OCI-LY1 (cell line): ENCODE results near the gene QRFPR.

Experiments used
- H2AFZ ChIP-seq: fragments of 200-600 bp; sonication (generic), shearing (Covaris generic); 2 replicates; pipeline ENCODE4 v1.6.0; 2014; ENCODE audit warnings: antibody characterized with exemption, mild to moderate bottlenecking, low read length
- H3F3A ChIP-seq: fragments of 200-600 bp; sonication (generic), shearing (Covaris generic); 2 replicates; pipeline ENCODE4 v1.6.0; 2014; ENCODE audit warnings: mild to moderate bottlenecking, antibody characterized with exemption, low read length, moderate library complexity; ENCODE audit not compliant: insufficient read depth
- H3K27ac ChIP-seq: fragments of 200-600 bp; sonication (generic); 2 replicates; pipeline ENCODE4 v1.5.1; 2014; ENCODE audit warnings: low read length, mixed run types, mild to moderate bottlenecking, low read depth; ENCODE audit not compliant: poor library complexity, severe bottlenecking
- H3K27me3 ChIP-seq: fragments of 200-600 bp; sonication (generic); 2 replicates; pipeline ENCODE4 v1.6.0; 2014; ENCODE audit warnings: antibody characterized with exemption, mild to moderate bottlenecking, low read length, moderate library complexity; ENCODE audit not compliant: insufficient read depth
- H3K36me3 ChIP-seq: fragments of 200-600 bp; sonication (generic); 2 replicates; pipeline ENCODE4 v1.6.1; 2014; ENCODE audit warnings: mild to moderate bottlenecking, antibody characterized with exemption, low read length, moderate library complexity, mixed read lengths; ENCODE audit not compliant: insufficient read depth
- H3K4me1 ChIP-seq: fragments of 200-600 bp; sonication (generic); 2 replicates; pipeline ENCODE4 v1.5.1; 2014; ENCODE audit warnings: mild to moderate bottlenecking, low read length, moderate library complexity; ENCODE audit not compliant: insufficient read depth, severe bottlenecking
- H3K4me2 ChIP-seq: fragments of 200-600 bp; sonication (generic), shearing (Covaris generic); 2 replicates; pipeline ENCODE4 v1.6.1; 2014; ENCODE audit warnings: low read length
- H3K4me3 ChIP-seq: fragments of 200-600 bp; sonication (generic); 2 replicates; pipeline ENCODE4 v1.5.1; 2014; ENCODE audit warnings: low read length, low read depth, mild to moderate bottlenecking, mixed read lengths; ENCODE audit not compliant: poor library complexity, severe bottlenecking
- H3K79me2 ChIP-seq: fragments of 200-600 bp; shearing (Covaris generic); 2 replicates; pipeline ENCODE4 v1.6.1; 2016; ENCODE audit warnings: mixed run types, low read length, mixed read lengths; ENCODE audit not compliant: insufficient read depth
- H3K9ac ChIP-seq: fragments of 200-600 bp; sonication (generic), shearing (Covaris generic); 2 replicates; pipeline ENCODE4 v1.6.1; 2014; ENCODE audit warnings: mild to moderate bottlenecking, low read length, mixed read lengths
- H3K9me2 ChIP-seq: fragments of 200-600 bp; sonication (generic), shearing (Covaris generic); 2 replicates; pipeline ENCODE4 v1.6.1; 2014; ENCODE audit warnings: low read depth, mild to moderate bottlenecking, low read length, mixed read lengths
- H3K9me3 ChIP-seq: fragments of 200-600 bp; shearing (Covaris generic); 2 replicates; pipeline ENCODE4 v1.6.1; 2014; ENCODE audit warnings: low read length, mixed read lengths
- H4K20me1 ChIP-seq: fragments of 200-600 bp; sonication (generic), shearing (Covaris generic); 2 replicates; pipeline ENCODE4 v1.6.0; 2016; ENCODE audit warnings: mild to moderate bottlenecking, low read length; ENCODE audit not compliant: insufficient read depth
- EZH2 ChIP-seq: fragments of 200-600 bp; sonication (generic), shearing (Covaris generic); IDR thresholded peaks from 2 replicates; pipeline ENCODE4 v1.8.0; 2017; ENCODE audit warnings: borderline replicate concordance, mixed run types, mild to moderate bottlenecking, antibody characterized with exemption, low read length, moderate library complexity, mixed read lengths
- TF ChIP-seq, protein P1 (sequence below): fragments of 200-600 bp; sonication (generic), shearing (Covaris generic); IDR thresholded peaks from 2 replicates; pipeline ENCODE4 v1.5.1; 2017; ENCODE audit warnings: mild to moderate bottlenecking, antibody characterized with exemption, low read length, moderate library complexity, mixed read lengths

QRFPR gene

DNA sequence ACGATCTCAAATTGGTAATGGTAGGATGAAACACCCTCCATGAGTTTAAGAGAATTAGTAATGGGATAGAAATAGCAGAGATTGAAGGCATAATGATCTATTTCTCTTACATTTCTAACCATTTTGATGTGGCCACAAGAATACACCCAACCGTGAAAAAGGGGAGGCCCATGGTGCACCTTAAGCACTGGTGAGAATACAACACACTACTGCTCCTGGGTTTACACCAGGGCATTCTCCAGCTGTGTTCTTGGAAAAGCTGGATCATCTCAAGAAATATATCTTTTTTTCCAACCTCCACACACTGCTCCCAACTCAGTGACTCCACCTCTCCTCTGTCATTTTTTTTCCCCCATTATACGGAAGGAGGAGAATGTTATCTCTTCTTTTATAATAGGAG is 1.5 kb downstream of the QRFPR start:
- TF ChIP-seq EZH2 = no peak
- TF ChIP-seq, protein P1, sequence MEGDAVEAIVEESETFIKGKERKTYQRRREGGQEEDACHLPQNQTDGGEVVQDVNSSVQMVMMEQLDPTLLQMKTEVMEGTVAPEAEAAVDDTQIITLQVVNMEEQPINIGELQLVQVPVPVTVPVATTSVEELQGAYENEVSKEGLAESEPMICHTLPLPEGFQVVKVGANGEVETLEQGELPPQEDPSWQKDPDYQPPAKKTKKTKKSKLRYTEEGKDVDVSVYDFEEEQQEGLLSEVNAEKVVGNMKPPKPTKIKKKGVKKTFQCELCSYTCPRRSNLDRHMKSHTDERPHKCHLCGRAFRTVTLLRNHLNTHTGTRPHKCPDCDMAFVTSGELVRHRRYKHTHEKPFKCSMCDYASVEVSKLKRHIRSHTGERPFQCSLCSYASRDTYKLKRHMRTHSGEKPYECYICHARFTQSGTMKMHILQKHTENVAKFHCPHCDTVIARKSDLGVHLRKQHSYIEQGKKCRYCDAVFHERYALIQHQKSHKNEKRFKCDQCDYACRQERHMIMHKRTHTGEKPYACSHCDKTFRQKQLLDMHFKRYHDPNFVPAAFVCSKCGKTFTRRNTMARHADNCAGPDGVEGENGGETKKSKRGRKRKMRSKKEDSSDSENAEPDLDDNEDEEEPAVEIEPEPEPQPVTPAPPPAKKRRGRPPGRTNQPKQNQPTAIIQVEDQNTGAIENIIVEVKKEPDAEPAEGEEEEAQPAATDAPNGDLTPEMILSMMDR = no peak
- Histone ChIP-seq H3K27ac (no peak overlapping the region), H3F3A (no peaks in the 10 kb centered on the region), H3K9me2 (no peaks in the 10 kb centered on the region), H2AFZ (no peak overlapping the region), H3K4me2 (no peak overlapping the region), H3K27me3 (no peaks in the 10 kb centered on the region), H3K9me3 (no peaks in the 10 kb centered on the region), H3K4me1 (no peaks in the 10 kb centered on the region), H4K20me1 (no peaks in the 10 kb centered on the region), H3K36me3 (no peaks in the 10 kb centered on the region), H3K79me2 (no peaks in the 10 kb centered on the region), H3K4me3 (no peak overlapping the region), H3K9ac (no peak overlapping the region)

DNA sequence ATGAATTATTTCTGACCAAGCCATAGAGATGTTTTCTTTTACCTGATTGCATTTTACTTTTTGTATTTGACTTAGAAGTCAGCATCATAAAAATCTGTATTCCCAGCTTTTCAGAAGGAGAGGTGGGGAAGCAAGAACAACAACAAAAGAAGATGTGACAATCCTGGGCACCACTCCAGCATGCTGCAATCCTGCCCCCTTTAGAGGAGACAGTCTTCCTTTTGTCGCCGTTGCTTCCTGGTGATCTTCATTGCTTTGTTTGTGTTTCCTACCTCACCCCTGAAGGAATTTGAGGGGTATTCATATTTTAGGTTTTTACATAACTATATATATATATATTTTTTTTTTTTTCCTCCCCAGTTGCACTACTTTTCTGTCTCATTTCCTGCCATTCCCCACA is 3.7 kb downstream of the QRFPR start:
- H3K9me2 ChIP-seq = no peaks in the 10 kb centered on the region
- no peak overlapping the region for H3K9ac ChIP-seq
- no peaks in the 10 kb centered on the region for H3F3A ChIP-seq
- no peak overlapping the region for H3K27ac ChIP-seq
- H3K9me3 ChIP-seq = no peaks in the 10 kb centered on the region
- H3K4me1 ChIP-seq = no peaks in the 10 kb centered on the region
- no peak for TF ChIP-seq EZH2
- TF ChIP-seq, protein P1 = no peak
- no peaks in the 10 kb centered on the region for H3K27me3 ChIP-seq
- no peaks in the 10 kb centered on the region for H4K20me1 ChIP-seq
- no peaks in the 10 kb centered on the region for H3K79me2 ChIP-seq
- no peak overlapping the region for H3K4me2 ChIP-seq
- no peak overlapping the region for H2AFZ ChIP-seq
- H3K4me3 ChIP-seq = no peak overlapping the region
- H3K36me3 ChIP-seq = no peaks in the 10 kb centered on the region

DNA sequence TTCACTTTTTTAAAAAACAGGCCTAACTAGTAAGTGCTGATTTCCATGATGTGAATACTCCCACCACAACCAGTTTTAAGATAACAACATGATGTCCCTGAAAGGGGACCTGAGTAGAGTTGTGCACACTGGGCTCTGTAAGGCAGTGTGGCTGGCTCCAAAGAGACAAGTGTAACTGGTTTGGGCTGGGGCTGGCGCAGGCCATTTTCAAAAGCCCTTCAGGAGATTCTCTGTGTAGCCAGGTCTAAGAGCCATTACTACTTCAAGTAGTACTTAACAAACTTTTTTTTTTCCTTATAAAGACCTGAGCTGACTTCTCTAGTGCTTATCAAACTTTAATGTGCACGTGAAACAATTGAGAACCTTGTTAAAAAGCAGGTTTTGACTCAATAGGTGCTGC is 4.3 kb downstream of the QRFPR start:
- no peaks in the 10 kb centered on the region for H3K36me3 ChIP-seq
- no peak overlapping the region for H3K4me3 ChIP-seq
- no peaks in the 10 kb centered on the region for H3K4me1 ChIP-seq
- no peaks in the 10 kb centered on the region for H4K20me1 ChIP-seq
- H3K27ac ChIP-seq = no peak overlapping the region
- TF ChIP-seq EZH2 = no peak
- TF ChIP-seq, protein P1 = no peak
- no peaks in the 10 kb centered on the region for H3K27me3 ChIP-seq
- H3K79me2 ChIP-seq = no peaks in the 10 kb centered on the region
- no peak overlapping the region for H3K4me2 ChIP-seq
- H3K9me3 ChIP-seq = no peaks in the 10 kb centered on the region
- H2AFZ ChIP-seq = no peak overlapping the region
- H3F3A ChIP-seq = no peaks in the 10 kb centered on the region
- no peak overlapping the region for H3K9ac ChIP-seq
- no peaks in the 10 kb centered on the region for H3K9me2 ChIP-seq
